K562 treated with DMSO at 1 percent for 4 hours (cell line): Measurements from ENCODE around the gene MIS12. TPM values are rescaled to one million over a fixed set of nuclear protein-coding genes. Genes with fewer than 3 reads are reported as not detected.

ENCODE experiments used
- total RNA-seq: library from RNA; unstranded; fragments of 300-600 nt; gene quantifications from 2 replicates; pipeline ENCODE4 v1.2.3, GENCODE V29; 2022; ENCODE audit not compliant: insufficient read depth

The MIS12 gene, protein sequence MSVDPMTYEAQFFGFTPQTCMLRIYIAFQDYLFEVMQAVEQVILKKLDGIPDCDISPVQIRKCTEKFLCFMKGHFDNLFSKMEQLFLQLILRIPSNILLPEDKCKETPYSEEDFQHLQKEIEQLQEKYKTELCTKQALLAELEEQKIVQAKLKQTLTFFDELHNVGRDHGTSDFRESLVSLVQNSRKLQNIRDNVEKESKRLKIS
- 13.9 and 15.5 TPM in 2 replicates for total RNA-seq

DNA sequence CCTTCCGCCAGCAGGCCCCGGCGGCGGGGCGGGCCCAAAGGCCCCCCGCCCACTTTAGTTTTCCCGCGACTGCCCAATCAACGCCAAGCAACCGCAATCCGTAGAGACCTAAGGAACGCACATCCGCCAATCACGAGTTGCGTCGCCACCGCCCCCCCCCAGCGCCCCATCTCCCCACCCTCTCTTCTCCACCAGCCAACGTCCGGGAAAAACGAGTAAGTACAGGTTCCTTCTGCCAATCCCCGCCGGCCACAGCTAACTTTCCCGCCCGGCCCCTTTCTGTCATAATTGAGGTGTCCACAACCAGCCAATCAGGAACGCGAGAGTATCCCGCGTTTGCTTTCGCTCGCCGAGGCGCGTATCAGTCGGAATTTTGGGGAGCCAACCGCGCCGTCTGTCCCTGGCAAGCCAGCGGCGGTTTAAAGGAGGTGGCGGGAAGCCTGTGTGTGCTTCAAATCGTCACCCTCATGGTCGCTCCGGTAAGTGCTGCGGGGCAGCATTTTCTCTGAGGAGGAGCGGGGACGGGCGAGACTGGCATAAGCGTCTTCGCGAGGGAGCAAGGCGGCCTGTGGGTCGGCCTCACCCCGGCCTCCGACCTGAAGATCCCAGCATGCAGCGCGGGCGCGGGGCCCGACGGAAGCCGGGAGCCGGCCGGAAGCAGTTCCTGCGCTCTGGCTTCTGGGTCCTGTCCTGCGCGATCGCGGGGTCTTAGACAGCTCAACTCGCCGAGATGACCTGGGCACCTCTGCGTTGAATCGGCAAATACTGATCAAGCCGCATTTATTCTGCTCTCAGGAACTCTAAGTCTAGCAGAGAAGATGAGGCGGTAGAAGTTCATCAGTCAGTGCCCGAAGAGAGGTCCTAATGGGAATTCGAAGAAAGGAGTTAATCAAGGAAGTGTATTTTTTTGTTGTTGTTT lies at the start of gene MIS12:
TSS of gene MIS12 (plus strand) at position 361 of the 919 bp plus-strand sequence. CDS start 2,297 bp downstream, outside the sequence.

DNA sequence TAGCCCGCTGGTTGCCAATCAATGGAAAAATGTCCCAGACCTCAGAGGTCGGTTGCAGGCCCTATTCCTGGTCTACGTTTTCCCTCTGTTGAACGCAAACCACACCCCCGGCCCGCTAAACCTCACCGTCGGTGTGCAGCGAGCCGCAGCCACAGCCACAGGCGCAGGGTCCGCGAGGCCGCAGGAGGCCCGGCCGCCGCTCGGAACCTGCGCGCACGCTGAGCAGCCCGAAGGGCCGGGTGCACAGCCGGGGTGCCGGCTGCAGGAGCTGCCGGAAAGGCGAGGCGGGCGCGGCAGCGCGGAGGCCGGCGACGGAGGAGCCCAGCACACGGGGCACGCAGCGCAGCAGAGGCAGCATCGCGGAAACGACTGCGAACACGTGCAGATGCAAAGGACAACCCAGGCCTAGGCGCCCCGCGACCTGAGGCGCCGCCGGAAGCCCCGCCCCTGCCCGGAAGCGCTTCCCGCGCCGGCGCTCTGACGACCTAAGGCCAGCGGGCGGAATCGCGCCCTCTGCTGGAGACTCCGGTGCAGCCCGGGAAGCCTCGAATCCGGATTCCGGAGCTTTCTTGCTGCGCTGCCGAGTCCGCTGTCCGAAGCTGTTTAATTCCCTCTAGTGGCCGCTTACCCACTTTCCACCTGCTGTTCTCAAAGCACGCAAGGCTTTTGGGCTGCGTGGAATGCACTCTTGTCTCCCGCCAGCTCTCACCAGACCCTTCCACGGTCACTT lies 47.5 kb upstream of the MIS12 start, which contains the start of gene C1QBP:
TSS of gene C1QBP (minus strand) at position 440 of the 730 bp plus-strand sequence. CDS start at position 358, 82 bp downstream.

DNA sequence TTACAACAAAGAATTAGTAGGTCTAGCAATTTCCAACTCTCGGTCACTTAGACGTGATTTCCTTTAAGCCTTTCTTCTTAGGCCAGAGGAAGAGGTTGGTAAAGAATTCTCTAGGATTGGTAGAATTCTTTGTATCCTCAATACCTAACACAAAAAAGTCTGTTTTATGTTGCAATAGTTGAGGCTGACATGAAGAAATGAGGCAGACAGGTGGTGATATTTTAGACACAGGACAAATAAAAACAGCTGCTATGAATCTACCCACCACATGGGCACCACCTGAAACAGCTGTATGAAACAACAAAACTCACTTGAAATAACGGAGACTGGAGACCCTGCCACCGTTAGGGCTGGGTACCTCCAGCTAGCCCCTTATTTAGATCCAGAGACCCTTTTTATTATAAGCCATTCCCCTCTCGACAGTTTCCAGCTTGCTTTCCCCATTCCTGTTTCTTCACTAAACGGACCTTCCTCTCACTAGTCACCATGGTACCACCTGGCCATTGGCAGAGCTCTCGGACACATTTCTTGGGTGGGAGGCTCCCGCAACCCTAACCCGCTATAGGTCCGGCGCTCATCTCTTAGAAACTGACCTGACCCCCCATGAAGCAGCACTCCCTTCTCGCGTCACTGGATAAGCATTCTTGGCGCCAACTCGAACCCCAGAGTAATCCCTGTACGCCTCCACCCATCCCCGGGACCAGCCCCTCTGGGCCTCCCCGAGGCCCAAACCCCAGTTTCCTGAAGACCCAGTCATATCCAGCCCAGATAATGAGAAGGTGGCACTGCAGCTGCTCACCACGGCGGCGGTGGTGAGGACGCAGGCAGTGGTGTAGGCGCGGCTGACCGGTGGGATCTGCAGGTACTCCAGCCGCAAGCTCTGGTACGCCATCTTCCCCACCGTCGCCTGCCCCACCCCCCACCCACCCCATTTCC lies 828 bp upstream of the MIS12 start, which contains the start of gene DERL2:
TSS of gene DERL2 (minus strand) at position 909 of the 936 bp plus-strand sequence. CDS start at position 892, 17 bp downstream.

Other genes with a start within 250 kb of the MIS12 start
- gene RABEP1, start 204.3 kb upstream of the MIS12 start, total RNA-seq = 11.0 and 17.3 TPM in 2 replicates
- 40.3 and 45.6 TPM in 2 replicates for gene NUP88, start 66.9 kb upstream of the MIS12 start, total RNA-seq
- gene RPAIN, start 66.4 kb upstream of the MIS12 start, total RNA-seq = 22.8 and 24.2 TPM in 2 replicates
- gene C1QBP, start 47.4 kb upstream of the MIS12 start, total RNA-seq = 188 and 197 TPM in 2 replicates
- gene DHX33, start 17.6 kb upstream of the MIS12 start, total RNA-seq = 2.6 and 3.8 TPM in 2 replicates
- 8.2 and 8.3 TPM in 2 replicates for gene DERL2, start 388 bp upstream of the MIS12 start, total RNA-seq
- gene NLRP1, start 97.9 kb downstream of the MIS12 start, total RNA-seq = 47.1 and 60.9 TPM in 2 replicates